Tibial nerve (tissue), 4 donors: ENCODE results near the gene CITED1.

Experiments used
- EP300 ChIP-seq, 2 donors: sonication (generic); formaldehyde crosslinking; IDR thresholded peaks; one replicate each; pipeline ENCODE4 v1.6.1; 2017; ENCODE audit warnings: antibody characterized with exemption in 2 of 2, mild to moderate bottlenecking in 1 of 2
- POLR2A ChIP-seq, 2 donors: fragments of 450-650 bp; IDR thresholded peaks; one replicate each; pipeline ENCODE4 v1.6.1; 2017; ENCODE audit warnings: antibody characterized with exemption in 2 of 2, mild to moderate bottlenecking in 2 of 2, moderate library complexity in 2 of 2
- TF ChIP-seq, protein P1 (sequence below), 5 experiments: fragments of 200-600 bp in 3 of 5; fragments of 450-650 bp in 2 of 5; sonication (generic) in 3 of 5; IDR thresholded peaks; one replicate each; pipeline ENCODE4 v1.5.1; 2016 to 2019; ENCODE audit warnings: antibody characterized with exemption in 5 of 5, mild to moderate bottlenecking in 3 of 5, moderate library complexity in 2 of 5

DNA sequence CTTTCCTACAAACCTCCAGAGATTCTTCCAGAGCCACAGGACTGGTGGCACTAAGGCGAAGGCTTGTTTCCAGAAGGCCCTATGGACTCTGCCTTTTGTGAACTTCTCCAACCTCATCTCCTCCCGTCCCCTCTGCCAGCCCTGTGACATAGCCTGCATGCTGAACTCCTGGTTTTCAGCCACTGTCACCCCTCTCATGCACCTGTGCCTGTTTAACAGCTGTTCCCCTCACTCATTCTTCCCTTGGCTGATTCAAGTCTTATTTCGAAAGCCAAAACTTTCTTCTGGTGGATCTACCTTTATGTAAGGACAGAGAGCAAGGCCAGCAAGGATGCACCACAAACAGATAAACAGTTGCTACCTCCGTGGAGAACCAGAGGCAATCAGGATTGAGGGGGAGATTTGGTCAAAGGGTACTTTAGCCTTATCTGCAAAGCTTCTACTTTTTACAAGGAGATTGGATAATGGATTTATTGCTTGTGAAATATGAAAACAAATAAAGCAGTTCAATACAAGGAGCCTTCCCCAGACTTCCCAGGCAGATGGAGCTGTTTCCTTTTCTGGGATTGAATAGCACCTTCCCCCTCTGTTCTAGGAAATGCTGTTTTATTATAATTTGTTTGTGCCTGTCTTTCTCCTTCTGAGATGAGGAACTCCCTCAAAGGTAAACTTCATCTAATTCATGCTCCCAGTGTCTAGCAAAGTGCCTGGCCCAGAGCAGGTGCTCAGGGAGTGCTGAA, 5.7 kb downstream of the CITED1 start:
- TF ChIP-seq POLR2A (IDR thresholded peaks at IDR 0.05) = no peak
- TF ChIP-seq, protein P1, sequence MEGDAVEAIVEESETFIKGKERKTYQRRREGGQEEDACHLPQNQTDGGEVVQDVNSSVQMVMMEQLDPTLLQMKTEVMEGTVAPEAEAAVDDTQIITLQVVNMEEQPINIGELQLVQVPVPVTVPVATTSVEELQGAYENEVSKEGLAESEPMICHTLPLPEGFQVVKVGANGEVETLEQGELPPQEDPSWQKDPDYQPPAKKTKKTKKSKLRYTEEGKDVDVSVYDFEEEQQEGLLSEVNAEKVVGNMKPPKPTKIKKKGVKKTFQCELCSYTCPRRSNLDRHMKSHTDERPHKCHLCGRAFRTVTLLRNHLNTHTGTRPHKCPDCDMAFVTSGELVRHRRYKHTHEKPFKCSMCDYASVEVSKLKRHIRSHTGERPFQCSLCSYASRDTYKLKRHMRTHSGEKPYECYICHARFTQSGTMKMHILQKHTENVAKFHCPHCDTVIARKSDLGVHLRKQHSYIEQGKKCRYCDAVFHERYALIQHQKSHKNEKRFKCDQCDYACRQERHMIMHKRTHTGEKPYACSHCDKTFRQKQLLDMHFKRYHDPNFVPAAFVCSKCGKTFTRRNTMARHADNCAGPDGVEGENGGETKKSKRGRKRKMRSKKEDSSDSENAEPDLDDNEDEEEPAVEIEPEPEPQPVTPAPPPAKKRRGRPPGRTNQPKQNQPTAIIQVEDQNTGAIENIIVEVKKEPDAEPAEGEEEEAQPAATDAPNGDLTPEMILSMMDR (IDR thresholded peaks at IDR 0.05) = no peak
- no peak for TF ChIP-seq EP300 (IDR thresholded peaks at IDR 0.05)
